ENCODE data around the gene KRT14.

KRT14 gene

GRCh38 chr17:41539071-41539492 lies 47.6 kb downstream of the KRT14 start:
- no peak for DNase-seq (ENCODE audit: low read depth)
- no peak for TF ChIP-seq CTCF (IDR thresholded peaks at IDR 0.05; ENCODE audit: low read depth, low read length, missing control alignments)

GRCh38 chr17:41538565-41538991 lies 48.1 kb downstream of the KRT14 start:
- no peak for DNase-seq (ENCODE audit: low read depth)
- TF ChIP-seq CTCF (IDR thresholded peaks at IDR 0.05; ENCODE audit: low read depth, low read length, missing control alignments), result no peak
- no peak overlapping the region for H3K4me3 ChIP-seq (ENCODE audit: low read depth, low read length)

More at GRCh38 chr17:41539071-41539492, 47.6 kb downstream of the KRT14 start:
- H3K4me3 ChIP-seq (ENCODE audit: low read depth, low read length), result no peak overlapping the region

GRCh38 chr17:41537990-41538389 lies 48.7 kb downstream of the KRT14 start:
- no peak overlapping the region for H3K4me3 ChIP-seq (ENCODE audit: low read depth, low read length)
- DNase-seq (ENCODE audit: low read depth), result no peak
- no peak for TF ChIP-seq CTCF (IDR thresholded peaks at IDR 0.05; ENCODE audit: low read depth, low read length, missing control alignments)

- TF ChIP-seq CTCF (IDR thresholded peaks at IDR 0.05; ENCODE audit: low read depth, low read length, missing control alignments), result no peak
- no peak for DNase-seq (ENCODE audit: low read depth)
These were observed 49.1 kb downstream of the KRT14 start for GRCh38 chr17:41537614-41537954.

GRCh38 chr17:41536741-41537613 lies 49.7 kb downstream of the KRT14 start:
- no peak overlapping the region for H3K4me3 ChIP-seq (ENCODE audit: low read depth, low read length)
- TF ChIP-seq CTCF (IDR thresholded peaks at IDR 0.05; ENCODE audit: low read depth, low read length, missing control alignments), result no peak
- no peak for DNase-seq (ENCODE audit: low read depth)

More at GRCh38 chr17:41537614-41537954, 49.1 kb downstream of the KRT14 start:
- H3K4me3 ChIP-seq (ENCODE audit: low read depth, low read length), result no peak overlapping the region

- no peak overlapping the region for H3K4me3 ChIP-seq (ENCODE audit: low read depth, low read length)
- TF ChIP-seq CTCF (IDR thresholded peaks at IDR 0.05; ENCODE audit: low read depth, low read length, missing control alignments), result no peak
- no peak for DNase-seq (ENCODE audit: low read depth)
These were observed 50.8 kb downstream of the KRT14 start for GRCh38 chr17:41535764-41536481.
